ENCODE results near the gene CCRL2.

DNA sequence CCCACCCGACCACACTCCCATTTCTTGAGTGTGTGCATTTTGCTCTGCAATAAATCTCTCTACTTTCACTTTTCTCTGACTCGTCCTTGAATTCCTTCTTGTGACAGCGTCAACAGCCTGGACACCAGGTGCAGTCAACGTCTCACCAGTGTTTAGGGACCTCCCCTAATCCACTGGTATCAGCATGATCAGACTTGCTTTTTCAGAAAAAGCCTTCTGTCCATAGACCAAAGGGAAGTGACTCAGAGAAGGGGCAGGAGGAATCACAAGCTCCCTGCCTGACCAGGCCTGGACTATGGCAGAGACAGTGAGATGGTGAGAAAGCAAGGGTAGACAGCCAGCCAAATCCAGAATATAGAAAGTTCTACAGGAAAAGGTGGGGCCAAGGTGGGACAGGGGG is 20.9 kb upstream of the CCRL2 start:
- TF ChIP-seq, protein P1, sequence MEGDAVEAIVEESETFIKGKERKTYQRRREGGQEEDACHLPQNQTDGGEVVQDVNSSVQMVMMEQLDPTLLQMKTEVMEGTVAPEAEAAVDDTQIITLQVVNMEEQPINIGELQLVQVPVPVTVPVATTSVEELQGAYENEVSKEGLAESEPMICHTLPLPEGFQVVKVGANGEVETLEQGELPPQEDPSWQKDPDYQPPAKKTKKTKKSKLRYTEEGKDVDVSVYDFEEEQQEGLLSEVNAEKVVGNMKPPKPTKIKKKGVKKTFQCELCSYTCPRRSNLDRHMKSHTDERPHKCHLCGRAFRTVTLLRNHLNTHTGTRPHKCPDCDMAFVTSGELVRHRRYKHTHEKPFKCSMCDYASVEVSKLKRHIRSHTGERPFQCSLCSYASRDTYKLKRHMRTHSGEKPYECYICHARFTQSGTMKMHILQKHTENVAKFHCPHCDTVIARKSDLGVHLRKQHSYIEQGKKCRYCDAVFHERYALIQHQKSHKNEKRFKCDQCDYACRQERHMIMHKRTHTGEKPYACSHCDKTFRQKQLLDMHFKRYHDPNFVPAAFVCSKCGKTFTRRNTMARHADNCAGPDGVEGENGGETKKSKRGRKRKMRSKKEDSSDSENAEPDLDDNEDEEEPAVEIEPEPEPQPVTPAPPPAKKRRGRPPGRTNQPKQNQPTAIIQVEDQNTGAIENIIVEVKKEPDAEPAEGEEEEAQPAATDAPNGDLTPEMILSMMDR (IDR thresholded peaks at IDR 0.05): no peak
- TF ChIP-seq EP300 (IDR thresholded peaks at IDR 0.05): no peak
